HL-60 (cell line): ENCODE data around the gene TMEM132D.

ENCODE experiments used
- DNase-seq, 2 experiments: peaks; one replicate each; pipeline ENCODE4 v3.0.0-alpha.2; 2010 to 2020; ENCODE audit warnings: low read depth in 1 of 2, low spot score in 1 of 2
- H3K27ac ChIP-seq: fragments of 250-450 bp; sonication (Bioruptor Pico); replicated peaks from 2 replicates; pipeline ENCODE4 v1.5.1; 2020; ENCODE audit warnings: mild to moderate bottlenecking, moderate library complexity
- H3K27me3 ChIP-seq: fragments of 250-450 bp; sonication (Bioruptor Pico); 2 replicates; pipeline ENCODE4 v1.5.1; 2021; ENCODE audit warnings: mild to moderate bottlenecking, moderate library complexity; ENCODE audit not compliant: insufficient read depth, poor library complexity, severe bottlenecking
- H3K4me3 ChIP-seq: replicated peaks from 2 replicates; pipeline ENCODE4 v1.5.1; 2011; ENCODE audit warnings: mild to moderate bottlenecking, control low read depth, low read length; ENCODE audit not compliant: insufficient read depth
- GABPA ChIP-seq: IDR thresholded peaks from 2 replicates; pipeline ENCODE4 v1.6.1; 2012; ENCODE audit warnings: low read depth
- POLR2AphosphoS5 ChIP-seq: IDR thresholded peaks from 2 replicates; pipeline ENCODE4 v1.6.1; 2012; ENCODE audit warnings: low read depth
- REST ChIP-seq: IDR thresholded peaks from 2 replicates; pipeline ENCODE4 v1.6.1; 2012; ENCODE audit warnings: low read depth; ENCODE audit not compliant: insufficient replicate concordance
- SPI1 ChIP-seq: IDR thresholded peaks from 2 replicates; pipeline ENCODE4 v1.6.1; 2012; ENCODE audit warnings: low read depth, mild to moderate bottlenecking, borderline replicate concordance
- TF ChIP-seq, protein P1 (sequence below): IDR thresholded peaks from one replicate; pipeline ENCODE4 v1.5.1; 2011; ENCODE audit warnings: low read length, control low read depth, inconsistent platforms; ENCODE audit not compliant: insufficient read depth

Gene TMEM132D

GRCh38 chr12:129373746-129374145, 530.1 kb downstream of the TMEM132D start:
- DNase-seq = no peak
- H3K27me3 ChIP-seq = no peaks in the 10 kb centered on the region
- no peak overlapping the region for H3K27ac ChIP-seq
- no peak overlapping the region for H3K4me3 ChIP-seq
- no peak for TF ChIP-seq SPI1

DNA sequence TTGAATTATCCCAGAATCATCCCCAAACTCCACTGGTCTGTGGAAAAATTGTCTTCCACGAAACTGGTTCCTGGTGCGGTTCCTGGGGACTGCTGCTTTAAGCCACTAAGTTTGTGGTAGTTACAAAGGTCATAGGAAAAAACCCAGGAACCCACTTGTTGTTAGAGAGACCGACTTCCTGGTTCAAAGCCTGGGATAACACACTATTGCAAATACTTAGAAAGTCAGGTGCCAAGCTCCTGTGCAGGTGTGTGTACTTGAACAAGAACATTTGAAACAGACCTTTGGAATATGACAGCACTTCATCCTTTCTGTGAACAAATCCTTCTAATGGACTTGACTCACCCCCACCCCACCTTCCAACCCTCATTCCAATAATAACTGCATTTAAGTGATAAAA, 530.9 kb downstream of the TMEM132D start:
- no peak for TF ChIP-seq REST
- TF ChIP-seq POLR2AphosphoS5 = no peak
- TF ChIP-seq, protein P1, sequence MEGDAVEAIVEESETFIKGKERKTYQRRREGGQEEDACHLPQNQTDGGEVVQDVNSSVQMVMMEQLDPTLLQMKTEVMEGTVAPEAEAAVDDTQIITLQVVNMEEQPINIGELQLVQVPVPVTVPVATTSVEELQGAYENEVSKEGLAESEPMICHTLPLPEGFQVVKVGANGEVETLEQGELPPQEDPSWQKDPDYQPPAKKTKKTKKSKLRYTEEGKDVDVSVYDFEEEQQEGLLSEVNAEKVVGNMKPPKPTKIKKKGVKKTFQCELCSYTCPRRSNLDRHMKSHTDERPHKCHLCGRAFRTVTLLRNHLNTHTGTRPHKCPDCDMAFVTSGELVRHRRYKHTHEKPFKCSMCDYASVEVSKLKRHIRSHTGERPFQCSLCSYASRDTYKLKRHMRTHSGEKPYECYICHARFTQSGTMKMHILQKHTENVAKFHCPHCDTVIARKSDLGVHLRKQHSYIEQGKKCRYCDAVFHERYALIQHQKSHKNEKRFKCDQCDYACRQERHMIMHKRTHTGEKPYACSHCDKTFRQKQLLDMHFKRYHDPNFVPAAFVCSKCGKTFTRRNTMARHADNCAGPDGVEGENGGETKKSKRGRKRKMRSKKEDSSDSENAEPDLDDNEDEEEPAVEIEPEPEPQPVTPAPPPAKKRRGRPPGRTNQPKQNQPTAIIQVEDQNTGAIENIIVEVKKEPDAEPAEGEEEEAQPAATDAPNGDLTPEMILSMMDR = no peak
- TF ChIP-seq SPI1 = no peak
- no peak for TF ChIP-seq GABPA
- no peak overlapping the region for H3K27ac ChIP-seq
- DNase-seq = no peak
- no peaks in the 10 kb centered on the region for H3K27me3 ChIP-seq
- no peak overlapping the region for H3K4me3 ChIP-seq

- H3K27ac ChIP-seq = no peak overlapping the region
- H3K4me3 ChIP-seq = no peak overlapping the region
- DNase-seq = no peak
- H3K27me3 ChIP-seq = no peaks in the 10 kb centered on the region
- TF ChIP-seq POLR2AphosphoS5 = no peak
- no peak for TF ChIP-seq REST
- no peak for TF ChIP-seq SPI1
- TF ChIP-seq, protein P1 = no peak
- no peak for TF ChIP-seq GABPA
Observed at GRCh38 chr12:129372348-129372747, 531.5 kb downstream of the TMEM132D start.

GRCh38 chr12:129371268-129371667, 532.6 kb downstream of the TMEM132D start:
- no peak for TF ChIP-seq POLR2AphosphoS5
- no peak for TF ChIP-seq GABPA
- TF ChIP-seq REST = no peak
- TF ChIP-seq SPI1 = no peak
- TF ChIP-seq, protein P1 = no peak
- no peak for DNase-seq
- H3K4me3 ChIP-seq = no peak overlapping the region
- no peaks in the 10 kb centered on the region for H3K27me3 ChIP-seq
- no peak overlapping the region for H3K27ac ChIP-seq
